Measurements from ENCODE around the gene TOB1.

GRCh38 chr17:50840311-50840851 lies 25.8 kb downstream of the TOB1 start:
- no peak for TF ChIP-seq TAF1 (IDR thresholded peaks at IDR 0.05; ENCODE audit: borderline replicate concordance, low read depth, low read length)
- no peak for TF ChIP-seq POLR2A (IDR thresholded peaks at IDR 0.05; ENCODE audit: low read depth, low read length)
- no peak for TF ChIP-seq POLR2AphosphoS5 (IDR thresholded peaks at IDR 0.05; ENCODE audit: low read depth, low read length)

Measured in GM12892 (cell line).